B cell (primary cell): ENCODE measurements around the gene TFEB.

Experiments
- CTCF ChIP-seq: fragments of 200-600 bp; IDR thresholded peaks from one replicate; pipeline ENCODE4 v1.8.0; 2022; ENCODE audit warnings: antibody characterized with exemption, mild to moderate bottlenecking
- EZH2 ChIP-seq: IDR thresholded peaks from 2 replicates; pipeline ENCODE4 v1.6.1; 2012; ENCODE audit warnings: borderline replicate concordance, low read depth, mild to moderate bottlenecking, moderate library complexity, low read length; ENCODE audit not compliant: insufficient read depth, poor library complexity, severe bottlenecking

GRCh38 chr6:41658636-41659035 lies 76.8 kb downstream of the TFEB start:
- TF ChIP-seq CTCF, result no peak
- no peak for TF ChIP-seq EZH2
